ENCODE data around the gene OR12D2. TPM values are rescaled to one million over a fixed set of nuclear protein-coding genes. Genes with fewer than 3 reads are reported as not detected.

Gene OR12D2
- total RNA-seq, 2 experiments from 2014 or later: not detected

DNA sequence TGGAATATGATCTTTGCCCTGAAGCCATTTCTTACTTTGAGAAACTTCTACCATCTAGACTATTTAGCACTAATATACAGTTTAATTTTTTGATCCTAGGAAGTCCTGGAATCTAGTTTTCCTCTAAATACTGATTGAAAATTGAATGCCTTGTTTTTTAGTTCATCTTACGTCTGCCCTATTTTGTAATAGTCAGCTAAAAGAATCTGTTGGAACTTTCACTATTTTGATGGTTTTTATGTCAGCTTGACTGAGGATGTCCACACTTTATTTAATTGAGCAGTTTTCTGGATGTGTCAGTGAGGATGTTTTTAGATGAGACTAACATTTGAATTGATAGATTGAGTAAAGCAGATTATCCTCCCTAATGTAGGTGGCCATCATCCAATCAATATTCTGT, 8.4 kb downstream of the OR12D2 start:
- no peak overlapping the region for H3K27ac ChIP-seq (ENCODE audit: low read depth, low read length, poor library complexity, severe bottlenecking)
- intact Hi-C loops (cut with micrococcal nuclease; ENCODE audit: unreplicated experiment): no loop called here
- H3K4me1 ChIP-seq (ENCODE audit: insufficient read depth, low read length, poor library complexity, severe bottlenecking): no peaks in the 10 kb centered on the region
- no peaks in the 10 kb centered on the region for H3K9me2 ChIP-seq (ENCODE audit: insufficient read depth, low read length)
- no peak overlapping the region for H2AFZ ChIP-seq (ENCODE audit: low read length)
- no peaks in the 10 kb centered on the region for H3K9me3 ChIP-seq (ENCODE audit: low read length)
- no TSS peak for BruUV-seq (replicated peaks)
- no peak overlapping the region for H3K4me2 ChIP-seq (ENCODE audit: low read length)
- H3K4me3 ChIP-seq (ENCODE audit: low read depth, low read length, poor library complexity, severe bottlenecking): no peak overlapping the region
- no peak for DNase-seq (ENCODE audit: low spot score)
- no peaks in the 10 kb centered on the region for H4K20me1 ChIP-seq (ENCODE audit: insufficient read depth, low read length)
- no peak for TF ChIP-seq EZH2phosphoT487 (IDR thresholded peaks at IDR 0.05; ENCODE audit: borderline replicate concordance, low read depth, low read length)
- TF ChIP-seq, protein P1, sequence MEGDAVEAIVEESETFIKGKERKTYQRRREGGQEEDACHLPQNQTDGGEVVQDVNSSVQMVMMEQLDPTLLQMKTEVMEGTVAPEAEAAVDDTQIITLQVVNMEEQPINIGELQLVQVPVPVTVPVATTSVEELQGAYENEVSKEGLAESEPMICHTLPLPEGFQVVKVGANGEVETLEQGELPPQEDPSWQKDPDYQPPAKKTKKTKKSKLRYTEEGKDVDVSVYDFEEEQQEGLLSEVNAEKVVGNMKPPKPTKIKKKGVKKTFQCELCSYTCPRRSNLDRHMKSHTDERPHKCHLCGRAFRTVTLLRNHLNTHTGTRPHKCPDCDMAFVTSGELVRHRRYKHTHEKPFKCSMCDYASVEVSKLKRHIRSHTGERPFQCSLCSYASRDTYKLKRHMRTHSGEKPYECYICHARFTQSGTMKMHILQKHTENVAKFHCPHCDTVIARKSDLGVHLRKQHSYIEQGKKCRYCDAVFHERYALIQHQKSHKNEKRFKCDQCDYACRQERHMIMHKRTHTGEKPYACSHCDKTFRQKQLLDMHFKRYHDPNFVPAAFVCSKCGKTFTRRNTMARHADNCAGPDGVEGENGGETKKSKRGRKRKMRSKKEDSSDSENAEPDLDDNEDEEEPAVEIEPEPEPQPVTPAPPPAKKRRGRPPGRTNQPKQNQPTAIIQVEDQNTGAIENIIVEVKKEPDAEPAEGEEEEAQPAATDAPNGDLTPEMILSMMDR (conservative IDR thresholded peaks at IDR 0.05; ENCODE audit: low read length): no peak
- H3K36me3 ChIP-seq (ENCODE audit: insufficient read depth, low read length): no peaks in the 10 kb centered on the region
- ChIA-PET POLR2A (no interaction called here), CTCF (ENCODE audit: unreplicated experiment) (no interaction called here)
- H3K79me2 ChIP-seq (ENCODE audit: insufficient read depth, low read depth, low read length): no peaks in the 10 kb centered on the region

- intact Hi-C loops (cut with micrococcal nuclease; ENCODE audit: unreplicated experiment): no loop called here
- H3K36me3 ChIP-seq (ENCODE audit: insufficient read depth, low read length): no peaks in the 10 kb centered on the region
- CTCF ChIA-PET (ENCODE audit: unreplicated experiment): no interaction called here
- no peak within 1 kb of the TSS for H3K4me3 ChIP-seq (ENCODE audit: low read depth, low read length, poor library complexity, severe bottlenecking)
- H2AFZ ChIP-seq (ENCODE audit: low read length): no peak within 1 kb of the TSS
- H3K9me3 ChIP-seq (ENCODE audit: low read length): no peaks in the 10 kb centered on the region
- POLR2A ChIA-PET: no interaction called here
- no TSS peak for BruUV-seq (replicated peaks)
- no peak for TF ChIP-seq EZH2phosphoT487 (IDR thresholded peaks at IDR 0.05; ENCODE audit: borderline replicate concordance, low read depth, low read length)
- TF ChIP-seq, protein P1 (conservative IDR thresholded peaks at IDR 0.05; ENCODE audit: low read length): no peak
- no peak within 1 kb of the TSS for H3K4me2 ChIP-seq (ENCODE audit: low read length)
- H3K4me1 ChIP-seq (ENCODE audit: insufficient read depth, low read length, poor library complexity, severe bottlenecking): no peaks in the 10 kb centered on the region
- no peak for DNase-seq (ENCODE audit: low spot score)
- H4K20me1 ChIP-seq (ENCODE audit: insufficient read depth, low read length): no peaks in the 10 kb centered on the region
- no peaks in the 10 kb centered on the region for H3K79me2 ChIP-seq (ENCODE audit: insufficient read depth, low read depth, low read length)
- H3K9me2 ChIP-seq (ENCODE audit: insufficient read depth, low read length): no peaks in the 10 kb centered on the region
- no peak within 1 kb of the TSS for H3K27ac ChIP-seq (ENCODE audit: low read depth, low read length, poor library complexity, severe bottlenecking)
Observed at GRCh38 chr6:29414588-29414987, 19.2 kb downstream of the OR12D2 start, which contains the start of gene OR12D1. OR12D1 (plus strand) TSS chr6:29414928.

- Histone ChIP-seq H3K27ac (ENCODE audit: low read depth, low read length, poor library complexity, severe bottlenecking) (no peak overlapping the region), H3K9me2 (ENCODE audit: insufficient read depth, low read length) (no peaks in the 10 kb centered on the region), H3K79me2 (ENCODE audit: insufficient read depth, low read depth, low read length) (no peaks in the 10 kb centered on the region), H2AFZ (ENCODE audit: low read length) (no peak overlapping the region), H3K4me3 (ENCODE audit: low read depth, low read length, poor library complexity, severe bottlenecking) (no peak overlapping the region), H3K9me3 (ENCODE audit: low read length) (no peaks in the 10 kb centered on the region), H3K36me3 (ENCODE audit: insufficient read depth, low read length) (no peaks in the 10 kb centered on the region), H3K4me1 (ENCODE audit: insufficient read depth, low read length, poor library complexity, severe bottlenecking) (no peaks in the 10 kb centered on the region), H3K4me2 (ENCODE audit: low read length) (no peak overlapping the region), H4K20me1 (ENCODE audit: insufficient read depth, low read length) (no peaks in the 10 kb centered on the region)
- CTCF ChIA-PET (ENCODE audit: unreplicated experiment): no interaction called here
- no TSS peak for BruUV-seq (replicated peaks)
- POLR2A ChIA-PET: no interaction called here
- no peak for DNase-seq (ENCODE audit: low spot score)
- intact Hi-C loops (cut with micrococcal nuclease; ENCODE audit: unreplicated experiment): no loop called here
- TF ChIP-seq EZH2phosphoT487 (IDR thresholded peaks at IDR 0.05; ENCODE audit: borderline replicate concordance, low read depth, low read length): no peak
- TF ChIP-seq, protein P1 (conservative IDR thresholded peaks at IDR 0.05; ENCODE audit: low read length): no peak
Observed at GRCh38 chr6:29419516-29419915, 24.1 kb downstream of the OR12D2 start.
